Uterus (tissue), 2 donors: ENCODE results near the gene CD9.

ENCODE experiments used
- POLR2A ChIP-seq, 2 donors: fragments of 450-650 bp; IDR thresholded peaks; one replicate each; pipeline ENCODE4 v1.6.1; 2016; ENCODE audit warnings: antibody characterized with exemption in 2 of 2, mild to moderate bottlenecking in 1 of 2, moderate library complexity in 1 of 2
- TF ChIP-seq, protein P1 (sequence below), 4 experiments: fragments of 200-600 bp in 2 of 4; fragments of 450-650 bp in 2 of 4; sonication (generic) in 2 of 4; IDR thresholded peaks; one replicate each; pipeline ENCODE4 v1.5.1; 2016 to 2019; ENCODE audit warnings: antibody characterized with exemption in 4 of 4, mild to moderate bottlenecking in 2 of 4, moderate library complexity in 1 of 4

GRCh38 chr12:6205144-6205539, 4.9 kb downstream of the CD9 start:
- TF ChIP-seq, protein P1, sequence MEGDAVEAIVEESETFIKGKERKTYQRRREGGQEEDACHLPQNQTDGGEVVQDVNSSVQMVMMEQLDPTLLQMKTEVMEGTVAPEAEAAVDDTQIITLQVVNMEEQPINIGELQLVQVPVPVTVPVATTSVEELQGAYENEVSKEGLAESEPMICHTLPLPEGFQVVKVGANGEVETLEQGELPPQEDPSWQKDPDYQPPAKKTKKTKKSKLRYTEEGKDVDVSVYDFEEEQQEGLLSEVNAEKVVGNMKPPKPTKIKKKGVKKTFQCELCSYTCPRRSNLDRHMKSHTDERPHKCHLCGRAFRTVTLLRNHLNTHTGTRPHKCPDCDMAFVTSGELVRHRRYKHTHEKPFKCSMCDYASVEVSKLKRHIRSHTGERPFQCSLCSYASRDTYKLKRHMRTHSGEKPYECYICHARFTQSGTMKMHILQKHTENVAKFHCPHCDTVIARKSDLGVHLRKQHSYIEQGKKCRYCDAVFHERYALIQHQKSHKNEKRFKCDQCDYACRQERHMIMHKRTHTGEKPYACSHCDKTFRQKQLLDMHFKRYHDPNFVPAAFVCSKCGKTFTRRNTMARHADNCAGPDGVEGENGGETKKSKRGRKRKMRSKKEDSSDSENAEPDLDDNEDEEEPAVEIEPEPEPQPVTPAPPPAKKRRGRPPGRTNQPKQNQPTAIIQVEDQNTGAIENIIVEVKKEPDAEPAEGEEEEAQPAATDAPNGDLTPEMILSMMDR (IDR thresholded peaks at IDR 0.05) = no peak
- no peak for TF ChIP-seq POLR2A (IDR thresholded peaks at IDR 0.05)
